ENCODE measurements around the gene RUNX2. TPM values are rescaled to one million over a fixed set of nuclear protein-coding genes. Genes with fewer than 3 reads are reported as not detected.

Gene RUNX2
- total RNA-seq, 1 donor from 2014 or later: 26.1 TPM

- Mint-ChIP-seq H3K27me3 (ENCODE audit: low read depth, unreplicated experiment) (no peaks in the 10 kb centered on the region), H3K4me1 (ENCODE audit: low read depth, unreplicated experiment) (peaks cover 30% of the 10 kb centered on the region), H3K4me3 (ENCODE audit: unreplicated experiment) (no peak overlapping the region), H3K27ac (ENCODE audit: unreplicated experiment) (no peak overlapping the region), H3K9me3 (ENCODE audit: unreplicated experiment) (no peaks in the 10 kb centered on the region), H3K36me3 (ENCODE audit: low read depth, unreplicated experiment) (peaks cover 7% of the 10 kb centered on the region)
- FAIRE-seq (no peak), DNase-seq (ENCODE audit: low read depth) (no peak)
- Histone ChIP-seq H3K4me1 (ENCODE audit: insufficient read depth, low read length) (peaks cover 38% of the 10 kb centered on the region), H3K9ac (ENCODE audit: low read length) (no peak overlapping the region), H3K4me2 (ENCODE audit: low read length) (no peak overlapping the region), H3K9me3 (ENCODE audit: insufficient read depth, low read depth, low read length) (no peaks in the 10 kb centered on the region), H3K4me3 (ENCODE audit: insufficient read depth, low read depth, low read length) (no peak overlapping the region), H3K36me3 (ENCODE audit: insufficient read depth, low read length) (no peaks in the 10 kb centered on the region), H3K27me3 (ENCODE audit: insufficient read depth, low read length) (no peaks in the 10 kb centered on the region), H2AFZ (ENCODE audit: low read depth, low read length) (no peak overlapping the region), H4K20me1 (ENCODE audit: insufficient read depth, low read length) (peaks cover 3% of the 10 kb centered on the region), H3K79me2 (ENCODE audit: insufficient read depth, low read length) (peaks cover 59% of the 10 kb centered on the region), H3K27ac (ENCODE audit: low read depth, low read length) (no peak overlapping the region)
- TF ChIP-seq CTCF (IDR thresholded peaks at IDR 0.05; ENCODE audit: insufficient read depth, low read depth, low read length) (no peak), EZH2 (IDR thresholded peaks at IDR 0.05; ENCODE audit: insufficient read depth, low read length) (no peak)
Measured at GRCh38 chr6:45476341-45476740, 148.2 kb downstream of the RUNX2 start.

DNA sequence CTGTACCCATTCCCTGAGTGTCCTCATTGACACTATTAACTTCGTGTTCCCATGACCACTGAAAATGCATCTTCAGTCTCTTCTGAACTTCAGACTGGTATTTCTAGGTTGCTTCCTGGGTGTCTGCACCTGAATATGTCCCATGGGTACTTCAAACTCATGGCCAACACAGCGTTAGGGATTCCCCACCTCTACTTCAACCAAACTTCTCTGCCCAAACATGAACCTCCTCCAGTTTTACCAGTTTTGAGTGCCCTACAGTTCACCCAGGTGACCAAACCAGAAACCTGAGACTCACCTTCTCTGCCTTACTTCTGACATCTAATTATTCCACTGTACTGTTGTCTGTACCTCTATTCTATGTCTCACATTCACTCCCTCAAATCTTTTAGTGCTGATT lies 149.1 kb downstream of the RUNX2 start:
- Histone ChIP-seq H3K27me3 (ENCODE audit: insufficient read depth, low read length) (no peaks in the 10 kb centered on the region), H4K20me1 (ENCODE audit: insufficient read depth, low read length) (peaks cover 1% of the 10 kb centered on the region), H3K9me3 (ENCODE audit: insufficient read depth, low read depth, low read length) (no peaks in the 10 kb centered on the region), H3K4me2 (ENCODE audit: low read length) (no peak overlapping the region), H3K4me3 (ENCODE audit: insufficient read depth, low read depth, low read length) (no peak overlapping the region), H3K36me3 (ENCODE audit: insufficient read depth, low read length) (no peaks in the 10 kb centered on the region), H3K79me2 (ENCODE audit: insufficient read depth, low read length) (peaks cover 65% of the 10 kb centered on the region), H2AFZ (ENCODE audit: low read depth, low read length) (no peak overlapping the region), H3K4me1 (ENCODE audit: insufficient read depth, low read length) (peaks cover 38% of the 10 kb centered on the region), H3K9ac (ENCODE audit: low read length) (no peak overlapping the region), H3K27ac (ENCODE audit: low read depth, low read length) (no peak overlapping the region)
- H3K27ac Mint-ChIP-seq (ENCODE audit: unreplicated experiment): no peak overlapping the region
- no peaks in the 10 kb centered on the region for H3K9me3 Mint-ChIP-seq (ENCODE audit: unreplicated experiment)
- no peak overlapping the region for H3K4me3 Mint-ChIP-seq (ENCODE audit: unreplicated experiment)
- H3K27me3 Mint-ChIP-seq (ENCODE audit: low read depth, unreplicated experiment): no peaks in the 10 kb centered on the region
- H3K4me1 Mint-ChIP-seq (ENCODE audit: low read depth, unreplicated experiment): peaks cover 33% of the 10 kb centered on the region
- no peak for TF ChIP-seq EZH2 (IDR thresholded peaks at IDR 0.05; ENCODE audit: insufficient read depth, low read length)
- TF ChIP-seq CTCF (IDR thresholded peaks at IDR 0.05; ENCODE audit: insufficient read depth, low read depth, low read length): no peak
- FAIRE-seq: peak; percentile 20
- no peak for DNase-seq (ENCODE audit: low read depth)
- peaks cover 7% of the 10 kb centered on the region for H3K36me3 Mint-ChIP-seq (ENCODE audit: low read depth, unreplicated experiment)

GRCh38 chr6:45477790-45478189 lies 149.7 kb downstream of the RUNX2 start:
- DNase-seq (ENCODE audit: low read depth): no peak
- H4K20me1 ChIP-seq (ENCODE audit: insufficient read depth, low read length): no peaks in the 10 kb centered on the region
- no peaks in the 10 kb centered on the region for H3K36me3 ChIP-seq (ENCODE audit: insufficient read depth, low read length)
- Mint-ChIP-seq H3K9me3 (ENCODE audit: unreplicated experiment) (no peaks in the 10 kb centered on the region), H3K4me1 (ENCODE audit: low read depth, unreplicated experiment) (peaks cover 30% of the 10 kb centered on the region), H3K4me3 (ENCODE audit: unreplicated experiment) (no peak overlapping the region), H3K36me3 (ENCODE audit: low read depth, unreplicated experiment) (peaks cover 4% of the 10 kb centered on the region), H3K27me3 (ENCODE audit: low read depth, unreplicated experiment) (no peaks in the 10 kb centered on the region), H3K27ac (ENCODE audit: unreplicated experiment) (no peak overlapping the region)
- H3K4me2 ChIP-seq (ENCODE audit: low read length): no peak overlapping the region
- peaks cover 61% of the 10 kb centered on the region for H3K79me2 ChIP-seq (ENCODE audit: insufficient read depth, low read length)
- H3K27me3 ChIP-seq (ENCODE audit: insufficient read depth, low read length): no peaks in the 10 kb centered on the region
- H3K9ac ChIP-seq (ENCODE audit: low read length): no peak overlapping the region
- H3K9me3 ChIP-seq (ENCODE audit: insufficient read depth, low read depth, low read length): no peaks in the 10 kb centered on the region
- no peak overlapping the region for H3K4me3 ChIP-seq (ENCODE audit: insufficient read depth, low read depth, low read length)
- FAIRE-seq: no peak
- peak overlapping the region; percentile 15 for H3K27ac ChIP-seq (ENCODE audit: low read depth, low read length)
- H2AFZ ChIP-seq (ENCODE audit: low read depth, low read length): no peak overlapping the region
- H3K4me1 ChIP-seq (ENCODE audit: insufficient read depth, low read length): peaks cover 33% of the 10 kb centered on the region
- TF ChIP-seq EZH2 (IDR thresholded peaks at IDR 0.05; ENCODE audit: insufficient read depth, low read length) (no peak), CTCF (IDR thresholded peaks at IDR 0.05; ENCODE audit: insufficient read depth, low read depth, low read length) (no peak)
